RWPE2 (cell line): ENCODE results near the gene OR7A10.

Experiments used
- ATAC-seq: fragments of 200-7000 bp; cut with Tn5 transposase; 3 replicates; pipeline ENCODE4 v1.9.1; 2021; ENCODE audit warnings: low read depth
- DNase-seq: peaks from one replicate; pipeline ENCODE4 v3.0.0-alpha.2; 2020; ENCODE audit warnings: low spot score
- H3K27ac ChIP-seq: fragments of 450-650 bp; 2 replicates; pipeline ENCODE4 v1.5.1; 2017; ENCODE audit warnings: mild to moderate bottlenecking; ENCODE audit not compliant: poor library complexity, severe bottlenecking
- H3K27me3 ChIP-seq: fragments of 250-450 bp; sonication (Bioruptor Pico); 2 replicates; pipeline ENCODE4 v1.5.1; 2021; ENCODE audit warnings: mild to moderate bottlenecking, moderate library complexity; ENCODE audit not compliant: insufficient read depth, poor library complexity, severe bottlenecking
- H3K36me3 ChIP-seq: fragments of 250-450 bp; sonication (Bioruptor Pico); 2 replicates; pipeline ENCODE4 v1.5.1; 2020; ENCODE audit warnings: low read depth, mild to moderate bottlenecking, moderate library complexity
- H3K4me1 ChIP-seq: fragments of 250-450 bp; sonication (Bioruptor Pico); 2 replicates; pipeline ENCODE4 v1.5.1; 2021; ENCODE audit warnings: mild to moderate bottlenecking, moderate library complexity; ENCODE audit not compliant: insufficient read depth, poor library complexity, severe bottlenecking
- H3K4me3 ChIP-seq: fragments of 250-450 bp; sonication (Bioruptor Pico); 2 replicates; pipeline ENCODE4 v1.5.1; 2021; ENCODE audit warnings: mild to moderate bottlenecking, moderate library complexity; ENCODE audit not compliant: severe bottlenecking
- H3K9me3 ChIP-seq: fragments of 250-450 bp; sonication (Bioruptor Pico); 2 replicates; pipeline ENCODE4 v1.5.1; 2021; ENCODE audit warnings: mild to moderate bottlenecking, moderate library complexity; ENCODE audit not compliant: severe bottlenecking
- CTCF ChIP-seq: fragments of 450-650 bp; IDR thresholded peaks from one replicate; pipeline ENCODE4 v1.5.1; 2017; ENCODE audit warnings: mild to moderate bottlenecking, moderate library complexity; ENCODE audit not compliant: poor library complexity, severe bottlenecking

Gene OR7A10

GRCh38 chr19:14871619-14872230 is 23.0 kb upstream of the OR7A10 start:
- no peak for DNase-seq
- no peaks in the 10 kb centered on the region for H3K4me1 ChIP-seq
- TF ChIP-seq CTCF: peak; percentile 73
- ATAC-seq: no peak
- peaks cover 10% of the 10 kb centered on the region for H3K27me3 ChIP-seq
- no peaks in the 10 kb centered on the region for H3K36me3 ChIP-seq
- H3K27ac ChIP-seq: no peak overlapping the region
- H3K4me3 ChIP-seq: no peak overlapping the region
- H3K9me3 ChIP-seq: no peaks in the 10 kb centered on the region

- H3K27me3 ChIP-seq: peaks cover 6% of the 10 kb centered on the region
- no peak overlapping the region for H3K27ac ChIP-seq
- H3K36me3 ChIP-seq: no peaks in the 10 kb centered on the region
- no peaks in the 10 kb centered on the region for H3K4me1 ChIP-seq
- DNase-seq (no peak), ATAC-seq (no peak)
- H3K4me3 ChIP-seq: no peak overlapping the region
- no peak for TF ChIP-seq CTCF
- no peaks in the 10 kb centered on the region for H3K9me3 ChIP-seq
Observed at GRCh38 chr19:14868497-14868896, 19.8 kb upstream of the OR7A10 start.

GRCh38 chr19:14843578-14843977 is 5.1 kb downstream of the OR7A10 start:
- Histone ChIP-seq H3K4me1 (no peaks in the 10 kb centered on the region), H3K9me3 (no peaks in the 10 kb centered on the region), H3K27me3 (peaks cover 13% of the 10 kb centered on the region), H3K27ac (no peak overlapping the region), H3K36me3 (no peaks in the 10 kb centered on the region), H3K4me3 (no peak overlapping the region)
- DNase-seq (no peak), ATAC-seq (no peak)
- TF ChIP-seq CTCF: no peak

GRCh38 chr19:14843169-14843568 is 5.6 kb downstream of the OR7A10 start:
- H3K9me3 ChIP-seq: no peaks in the 10 kb centered on the region
- TF ChIP-seq CTCF: no peak
- no peak overlapping the region for H3K4me3 ChIP-seq
- H3K27me3 ChIP-seq: peaks cover 13% of the 10 kb centered on the region
- no peaks in the 10 kb centered on the region for H3K36me3 ChIP-seq
- DNase-seq (no peak), ATAC-seq (no peak)
- no peak overlapping the region for H3K27ac ChIP-seq
- no peaks in the 10 kb centered on the region for H3K4me1 ChIP-seq

GRCh38 chr19:14840206-14840605 is 8.5 kb downstream of the OR7A10 start:
- Histone ChIP-seq H3K4me1 (no peaks in the 10 kb centered on the region), H3K27me3 (peaks cover 13% of the 10 kb centered on the region), H3K36me3 (no peaks in the 10 kb centered on the region), H3K4me3 (no peak overlapping the region), H3K27ac (no peak overlapping the region), H3K9me3 (no peaks in the 10 kb centered on the region)
- DNase-seq (no peak), ATAC-seq (no peak)
- TF ChIP-seq CTCF: no peak
